M059J (cell line): ENCODE measurements around the gene RBMS3. TPM values are rescaled to one million over a fixed set of nuclear protein-coding genes. Genes with fewer than 3 reads are reported as not detected.

Experiments used
- DNase-seq: peaks from one replicate; pipeline ENCODE4 v3.0.0-alpha.2; 2012; ENCODE audit warnings: low read depth
- total RNA-seq: library from RNA; depleted of rRNA; stranded (reverse); fragments of >200 nt; shearing (Covaris generic); gene quantifications from 2 replicates; pipeline ENCODE4 v1.2.3, GENCODE V29; 2014

RBMS3 gene
- total RNA-seq, 1 experiment from 2014 or later = 7.9 TPM

DNA sequence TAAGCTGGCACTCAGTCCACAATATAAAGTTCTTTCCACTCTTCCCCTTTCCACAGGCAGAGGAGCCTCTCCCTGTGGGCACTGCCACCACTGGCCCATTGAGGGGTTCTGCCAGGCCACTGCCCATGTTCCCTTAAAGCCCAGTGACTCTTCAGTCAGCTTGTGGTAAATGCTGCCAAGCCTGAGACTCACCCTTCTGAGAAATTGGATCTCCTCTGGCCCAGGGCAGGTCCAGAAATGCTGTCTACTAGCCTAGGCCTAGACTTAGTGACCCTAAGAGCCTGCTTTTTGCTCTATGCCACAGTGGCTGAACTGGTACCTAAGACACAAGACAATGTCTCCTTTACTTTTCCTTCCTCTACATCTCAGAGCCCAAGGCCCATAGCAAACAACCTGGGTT lies 295.8 kb downstream of the RBMS3 start:
- no peak for DNase-seq

GRCh38 chr3:29577250-29577649 lies 296.4 kb downstream of the RBMS3 start:
- no peak for DNase-seq

DNA sequence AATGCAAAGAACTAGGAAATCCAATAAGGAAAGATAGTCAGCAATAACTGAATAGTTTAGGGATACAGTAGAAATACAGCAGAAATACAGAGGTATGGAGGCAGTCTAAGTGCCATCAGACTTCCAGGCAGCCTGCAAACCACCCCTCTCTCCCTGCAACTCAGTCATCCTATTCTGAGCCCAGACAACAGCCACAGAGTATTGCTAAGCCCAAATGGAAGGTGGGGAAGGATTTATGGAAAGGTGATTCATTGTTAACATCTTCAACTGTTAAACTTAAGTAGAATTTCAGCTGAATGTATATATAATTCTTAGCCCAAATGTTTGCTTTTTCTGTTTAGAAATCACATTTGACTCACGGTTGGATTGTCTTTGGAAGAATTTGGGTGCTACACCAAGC lies 300.4 kb downstream of the RBMS3 start:
- no peak for DNase-seq

DNA sequence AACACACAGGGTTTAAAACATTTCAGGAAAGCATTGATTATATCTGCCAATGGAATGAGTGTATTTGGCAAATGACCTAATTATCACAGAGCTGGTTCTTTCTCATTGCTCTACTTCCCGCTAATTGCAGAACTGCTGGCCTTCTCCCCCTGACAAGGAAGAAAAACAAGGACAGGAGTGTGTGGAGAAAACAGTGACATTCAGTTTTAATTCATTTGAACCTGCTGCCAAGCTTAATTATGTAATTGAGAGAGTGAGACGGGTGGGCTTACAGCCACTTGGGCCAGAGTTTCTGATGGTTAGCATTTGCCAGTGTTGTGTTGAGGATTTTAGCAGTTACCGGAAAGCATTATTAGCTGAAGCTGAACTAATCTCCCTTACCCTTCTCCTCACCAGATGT lies 301.4 kb downstream of the RBMS3 start:
- DNase-seq = no peak

DNA sequence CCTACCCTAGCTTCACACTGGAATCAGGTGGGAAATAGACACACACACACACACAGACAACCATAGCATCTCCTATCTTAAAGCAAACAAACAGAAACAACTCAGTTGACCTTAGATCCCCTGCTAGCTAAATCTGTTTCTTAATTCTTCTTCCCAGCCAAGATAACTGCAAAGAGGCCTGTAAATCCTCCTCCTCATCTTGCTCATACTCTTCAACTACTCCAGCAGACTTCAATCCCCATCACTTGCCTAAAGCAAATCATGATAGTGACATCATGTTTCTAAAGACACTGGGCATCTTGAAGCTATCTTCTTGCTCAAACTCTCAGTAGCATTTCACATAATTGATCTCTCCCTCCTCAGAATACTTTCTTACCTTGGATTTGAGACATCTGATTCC lies 303.0 kb downstream of the RBMS3 start:
- DNase-seq = no peak

GRCh38 chr3:29585368-29585767 lies 304.5 kb downstream of the RBMS3 start:
- no peak for DNase-seq

- no peak for DNase-seq
These were observed 306.5 kb downstream of the RBMS3 start for GRCh38 chr3:29587340-29587739.

DNA sequence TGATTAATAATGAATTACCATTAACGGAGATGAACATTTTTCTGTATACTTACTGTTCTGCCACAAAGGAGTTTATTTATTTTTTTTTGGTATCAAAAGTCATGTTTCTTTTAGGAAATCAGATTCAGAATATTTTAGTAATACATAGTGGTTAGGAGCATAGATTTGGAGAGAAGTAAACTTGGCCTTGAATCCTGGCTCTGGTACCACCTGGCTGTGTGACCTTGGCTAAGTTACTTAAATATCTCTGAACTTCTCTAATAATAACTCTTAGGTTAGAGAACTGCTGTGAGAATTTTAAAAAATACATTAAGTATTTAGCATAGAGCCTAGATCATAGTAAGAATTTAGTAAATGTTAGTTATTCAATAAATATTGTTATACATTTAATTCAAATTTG lies 309.1 kb downstream of the RBMS3 start:
- no peak for DNase-seq

GRCh38 chr3:29590461-29590860 lies 309.6 kb downstream of the RBMS3 start:
- DNase-seq = no peak

GRCh38 chr3:29591579-29591978 lies 310.7 kb downstream of the RBMS3 start:
- no peak for DNase-seq

GRCh38 chr3:29593802-29594201 lies 312.9 kb downstream of the RBMS3 start:
- no peak for DNase-seq

DNA sequence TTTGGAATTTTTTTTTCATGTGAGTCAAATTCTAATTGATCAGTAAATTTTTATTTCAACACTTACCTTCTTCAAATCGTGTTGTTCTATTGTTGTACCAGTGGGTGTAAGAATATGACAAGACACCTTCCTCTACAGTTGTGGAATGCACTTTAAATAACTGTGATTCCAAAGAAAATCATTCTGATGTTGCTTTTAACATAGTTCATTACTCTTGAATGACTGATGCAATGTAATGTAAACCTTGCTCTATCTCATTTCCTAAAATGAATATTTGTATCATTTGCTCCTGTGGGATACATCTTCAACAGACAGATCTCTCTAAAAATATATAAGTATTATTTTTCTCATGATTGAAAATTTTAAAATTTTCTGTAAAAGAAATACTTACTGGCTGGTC lies 313.4 kb downstream of the RBMS3 start:
- DNase-seq = no peak

GRCh38 chr3:29597376-29598008 lies 316.6 kb downstream of the RBMS3 start:
- no peak for DNase-seq

- DNase-seq = no peak
These were observed 321.2 kb downstream of the RBMS3 start for GRCh38 chr3:29601861-29602585.

- DNase-seq = peak; percentile 1
These were observed 325.0 kb downstream of the RBMS3 start for GRCh38 chr3:29605845-29606244.

DNA sequence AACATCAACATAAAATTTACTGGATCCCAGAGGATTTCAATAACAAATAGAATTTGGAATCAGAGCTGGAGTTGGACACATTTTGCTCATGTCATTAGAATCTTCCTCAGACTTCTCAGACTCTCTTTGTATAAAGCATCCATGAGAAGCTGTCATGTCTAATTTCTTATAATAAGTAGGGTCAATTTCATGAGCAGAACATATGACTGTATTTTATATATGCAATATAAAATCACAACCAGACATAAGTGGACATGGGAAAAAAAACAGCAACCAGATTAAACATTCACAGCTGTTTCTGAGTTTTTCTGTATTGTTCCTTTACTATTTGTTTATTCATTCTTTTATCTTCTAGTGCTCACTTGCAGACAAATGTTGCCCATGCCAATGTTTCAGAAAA lies 325.5 kb downstream of the RBMS3 start:
- no peak for DNase-seq

DNA sequence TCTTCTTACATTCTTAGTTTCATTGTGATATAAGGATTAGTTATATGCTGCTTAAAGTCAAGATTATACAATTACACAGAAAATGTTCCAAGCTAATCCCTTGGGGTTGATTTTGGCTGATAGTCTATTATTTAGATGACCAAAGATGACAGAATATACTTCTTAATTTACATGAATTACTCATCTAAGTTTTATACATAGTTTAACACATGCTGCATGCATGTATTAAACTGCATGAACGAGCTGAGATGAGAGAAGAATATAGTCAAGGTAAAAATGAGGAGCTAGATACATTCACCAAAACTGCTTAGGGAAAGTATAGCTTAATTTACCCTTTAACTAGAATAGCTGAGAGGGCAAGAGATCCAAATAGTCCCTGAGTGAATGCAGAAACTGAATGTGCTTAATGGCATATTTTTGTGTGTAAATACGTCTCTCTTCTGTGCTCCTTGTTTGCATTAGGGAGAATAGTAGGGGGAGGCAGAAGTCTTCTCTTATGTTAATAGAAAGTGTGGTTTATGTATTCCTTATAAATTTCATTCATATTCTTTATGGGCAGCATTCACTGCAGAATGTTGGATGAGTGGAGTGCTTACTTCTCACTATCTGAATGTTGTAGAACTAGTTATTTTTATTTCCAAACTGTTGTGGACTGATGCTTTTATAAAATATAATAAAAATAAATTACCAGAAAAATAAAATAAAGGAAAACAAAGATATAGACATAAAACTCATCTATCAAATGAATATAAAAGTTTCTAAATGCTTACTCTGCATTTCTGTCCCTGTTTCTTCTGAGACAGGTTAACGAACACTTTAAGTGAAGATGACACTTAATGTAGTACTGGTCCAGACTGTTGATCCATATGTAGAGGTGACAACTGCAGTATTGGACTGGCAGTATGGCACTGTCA lies 327.8 kb downstream of the RBMS3 start:
- no peak for DNase-seq

DNA sequence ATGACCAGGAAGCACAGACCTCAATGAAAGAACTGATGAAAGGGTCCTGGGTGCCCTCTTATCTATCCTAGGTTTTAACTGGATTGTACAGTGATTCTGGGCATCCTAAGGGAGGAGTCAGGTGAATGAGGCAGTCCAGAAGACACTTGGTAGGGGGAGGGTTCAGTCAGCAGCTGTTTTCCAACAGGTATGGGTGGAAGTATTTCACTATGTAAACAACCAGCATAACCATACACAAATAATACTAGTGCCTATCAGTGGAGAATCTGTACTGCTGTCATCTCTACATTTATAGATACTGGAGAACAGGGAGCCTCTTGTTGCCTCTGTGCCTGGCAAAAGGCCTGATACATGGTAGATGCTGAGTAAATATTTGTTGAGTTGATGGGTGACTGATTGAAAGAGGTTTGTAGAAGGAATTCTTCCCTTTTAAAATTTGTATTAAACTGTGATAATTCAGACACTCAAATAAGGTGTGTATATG lies 328.5 kb downstream of the RBMS3 start:
- DNase-seq = no peak

DNA sequence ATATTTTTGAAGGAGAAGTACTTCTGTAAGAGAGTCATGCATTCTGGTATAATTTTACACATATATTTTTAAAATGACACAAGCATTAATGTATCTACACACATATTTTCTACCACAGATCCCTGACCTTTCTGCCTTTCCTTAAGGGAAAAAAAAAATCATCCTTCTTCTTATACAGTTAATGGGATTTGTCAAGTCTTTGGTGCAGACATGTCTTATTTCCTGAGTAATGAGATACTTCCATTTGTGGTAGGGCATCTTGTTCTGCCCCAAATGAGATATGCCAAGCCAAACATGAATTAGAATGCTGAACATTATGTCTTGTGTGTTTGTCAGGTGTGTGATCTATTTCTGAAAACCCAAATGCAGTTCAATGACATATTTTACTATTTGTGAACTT lies 329.9 kb downstream of the RBMS3 start:
- DNase-seq = no peak

DNA sequence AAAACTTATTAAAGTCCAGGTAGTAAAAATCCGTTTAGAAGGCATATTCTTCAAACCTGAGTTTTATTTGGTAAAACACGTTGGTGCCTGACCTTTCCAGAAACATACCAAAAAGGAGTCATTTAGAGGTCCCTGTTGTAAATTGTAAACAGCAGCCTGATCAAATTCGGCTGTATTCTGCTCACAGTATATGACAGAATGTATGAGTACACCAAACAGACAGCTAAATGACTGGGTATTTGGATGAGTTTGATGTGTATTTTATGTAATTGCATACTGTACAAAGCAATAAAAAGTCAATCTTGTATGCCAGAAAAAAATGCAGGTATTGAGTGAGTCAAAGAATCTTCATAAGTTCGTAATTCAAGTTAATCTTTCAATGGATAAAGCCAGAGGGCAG lies 330.4 kb downstream of the RBMS3 start:
- no peak for DNase-seq

DNA sequence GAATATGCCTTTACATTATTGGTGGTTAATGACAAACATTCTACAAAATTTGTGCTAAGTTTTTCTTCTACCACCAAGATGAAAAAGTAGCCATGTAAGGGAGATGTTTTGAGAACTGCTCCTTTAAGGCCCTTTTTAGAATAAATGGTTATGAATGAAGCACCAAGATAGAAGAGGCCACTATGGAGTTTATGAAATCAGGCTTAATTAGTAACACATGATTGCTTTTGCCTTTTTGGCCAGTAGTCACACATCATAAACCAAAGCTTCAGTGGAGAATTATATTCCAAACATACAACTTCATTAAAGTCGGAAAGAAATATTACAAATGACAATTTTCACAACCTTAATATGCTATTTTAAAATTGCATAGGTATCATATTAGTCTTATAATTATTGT lies 331.7 kb downstream of the RBMS3 start:
- DNase-seq = no peak

GRCh38 chr3:29614954-29615353 lies 334.1 kb downstream of the RBMS3 start:
- DNase-seq = no peak
